Hepatocyte (in vitro differentiated cells): ENCODE measurements around the gene UCP3. TPM values are rescaled to one million over a fixed set of nuclear protein-coding genes. Genes with fewer than 3 reads are reported as not detected.

Source experiments
- DNase-seq: peaks from one replicate; pipeline ENCODE4 v3.0.0-alpha.2; 2016; ENCODE audit warnings: low spot score
- H2AFZ ChIP-seq: fragments of 200-600 bp; sonication (generic); 2 replicates; pipeline ENCODE4 v1.6.0; 2016; ENCODE audit warnings: antibody characterized with exemption, mild to moderate bottlenecking
- H3K27ac ChIP-seq: fragments of 200-600 bp; sonication (generic); 2 replicates; pipeline ENCODE4 v1.5.1; 2016; ENCODE audit warnings: mild to moderate bottlenecking
- H3K27me3 ChIP-seq: fragments of 200-600 bp; sonication (generic); 2 replicates; pipeline ENCODE4 v1.6.1; 2016
- H3K36me3 ChIP-seq: fragments of 200-600 bp; sonication (generic); replicated peaks from 2 replicates; pipeline ENCODE4 v1.5.1; 2016; ENCODE audit warnings: low read depth; ENCODE audit not compliant: insufficient read depth
- H3K4me1 ChIP-seq: fragments of 200-600 bp; sonication (generic); 2 replicates; pipeline ENCODE4 v1.5.1; 2016; ENCODE audit warnings: mild to moderate bottlenecking, moderate library complexity; ENCODE audit not compliant: insufficient read depth
- H3K4me2 ChIP-seq: fragments of 200-600 bp; sonication (generic); 2 replicates; pipeline ENCODE4 v1.6.0; 2016
- H3K4me3 ChIP-seq: fragments of 200-600 bp; sonication (generic); 2 replicates; pipeline ENCODE4 v1.5.1; 2016; ENCODE audit warnings: mild to moderate bottlenecking
- H3K79me2 ChIP-seq: fragments of 200-600 bp; sonication (generic); 2 replicates; pipeline ENCODE4 v1.6.0; 2017; ENCODE audit warnings: mild to moderate bottlenecking
- H3K9me2 ChIP-seq: fragments of 200-600 bp; sonication (generic); replicated peaks from 2 replicates; pipeline ENCODE4 v1.6.0; 2017; ENCODE audit warnings: mild to moderate bottlenecking; ENCODE audit not compliant: insufficient read depth
- H3K9me3 ChIP-seq: fragments of 200-600 bp; sonication (generic); 2 replicates; pipeline ENCODE4 v1.5.1; 2016; ENCODE audit warnings: low read depth, mild to moderate bottlenecking
- H4K20me1 ChIP-seq: fragments of 200-600 bp; sonication (generic); 2 replicates; pipeline ENCODE4 v1.6.0; 2016; ENCODE audit warnings: mild to moderate bottlenecking; ENCODE audit not compliant: insufficient read depth, poor library complexity, severe bottlenecking
- CTCF ChIP-seq: fragments of 200-600 bp; sonication (generic); IDR thresholded peaks from 2 replicates; pipeline ENCODE4 v1.5.1; 2016; ENCODE audit warnings: antibody characterized with exemption, mild to moderate bottlenecking; ENCODE audit not compliant: poor library complexity
- EZH2 ChIP-seq: fragments of 200-600 bp; sonication (generic); IDR thresholded peaks from 2 replicates; pipeline ENCODE4 v1.6.1; 2016; ENCODE audit warnings: antibody characterized with exemption, mild to moderate bottlenecking, borderline replicate concordance
- EZH2phosphoT487 ChIP-seq: fragments of 200-600 bp; sonication (generic); IDR thresholded peaks from one replicate; pipeline ENCODE4 v1.6.1; 2018; ENCODE audit warnings: antibody characterized with exemption, mild to moderate bottlenecking, low read depth, moderate library complexity; ENCODE audit not compliant: unreplicated experiment, severe bottlenecking
- WGBS: methylation state at CpG from one replicate; pipeline ENCODE4 v1.1.6; 2016; ENCODE audit warnings: low lambda C conversion rate; ENCODE audit errors: missing lambda C conversion rate; 5-methylcytosine and 5-hydroxymethylcytosine counted together
- polyA plus RNA-seq: library from polyadenylated mRNA; unstranded; fragments of >200 nt; fragmentation: Nextera tagmentation; extraction: Ambion mirVana; gene quantifications from 2 replicates; pipeline ENCODE4 v1.2.1, GENCODE V29; 2016
- total RNA-seq: library from RNA; depleted of rRNA; stranded (reverse); fragments of >200 nt; gene quantifications from 2 replicates; pipeline ENCODE4 v1.2.3, GENCODE V29; 2014

Gene UCP3
- total and polyA plus RNA-seq, 2 experiments from 2014 or later, result 0.80 TPM; not detected in 1

GRCh38 chr11:74022546-74022945, 13.7 kb upstream of the UCP3 start:
- 93% methylated on average over 6 of the region's 6 CpGs for WGBS
- Histone ChIP-seq H3K9me2 (no peaks in the 10 kb centered on the region), H3K27ac (no peak overlapping the region), H3K27me3 (no peaks in the 10 kb centered on the region), H2AFZ (no peak overlapping the region), H3K79me2 (no peaks in the 10 kb centered on the region), H3K36me3 (no peaks in the 10 kb centered on the region), H3K4me1 (peaks cover 24% of the 10 kb centered on the region), H3K4me2 (no peak overlapping the region), H3K9me3 (no peaks in the 10 kb centered on the region), H4K20me1 (no peaks in the 10 kb centered on the region), H3K4me3 (no peak overlapping the region)
- TF ChIP-seq CTCF, result no peak
- TF ChIP-seq EZH2phosphoT487, result no peak
- no peak for TF ChIP-seq EZH2
- no peak for DNase-seq

- 100% methylated on average over 6 of the region's 6 CpGs for WGBS
- Histone ChIP-seq H3K9me3 (no peaks in the 10 kb centered on the region), H3K9me2 (no peaks in the 10 kb centered on the region), H3K4me3 (no peak overlapping the region), H3K36me3 (no peaks in the 10 kb centered on the region), H3K27ac (no peak overlapping the region), H2AFZ (no peak overlapping the region), H3K79me2 (no peaks in the 10 kb centered on the region), H3K27me3 (no peaks in the 10 kb centered on the region), H4K20me1 (no peaks in the 10 kb centered on the region), H3K4me2 (no peak overlapping the region), H3K4me1 (peaks cover 24% of the 10 kb centered on the region)
- TF ChIP-seq CTCF, result no peak
- no peak for TF ChIP-seq EZH2
- no peak for TF ChIP-seq EZH2phosphoT487
- DNase-seq, result no peak
These were observed 13.1 kb upstream of the UCP3 start for GRCh38 chr11:74021998-74022397.

GRCh38 chr11:74020539-74020938, 11.7 kb upstream of the UCP3 start:
- Histone ChIP-seq H3K27me3 (no peaks in the 10 kb centered on the region), H3K4me1 (peaks cover 24% of the 10 kb centered on the region), H3K9me3 (no peaks in the 10 kb centered on the region), H3K27ac (no peak overlapping the region), H4K20me1 (no peaks in the 10 kb centered on the region), H3K79me2 (no peaks in the 10 kb centered on the region), H3K36me3 (no peaks in the 10 kb centered on the region), H3K4me3 (no peak overlapping the region), H3K4me2 (no peak overlapping the region), H3K9me2 (no peaks in the 10 kb centered on the region), H2AFZ (no peak overlapping the region)
- 94% methylated on average over 4 of the region's 4 CpGs for WGBS
- TF ChIP-seq EZH2, result no peak
- DNase-seq, result no peak

GRCh38 chr11:74019860-74020259, 11.0 kb upstream of the UCP3 start:
- 85% methylated on average over 4 of the region's 4 CpGs for WGBS
- H3K9me2 ChIP-seq, result no peaks in the 10 kb centered on the region
- no peaks in the 10 kb centered on the region for H3K36me3 ChIP-seq

More at GRCh38 chr11:74019860-74020259, 11.0 kb upstream of the UCP3 start:
- TF ChIP-seq CTCF (no peak), EZH2phosphoT487 (no peak), EZH2 (no peak)
- no peak for DNase-seq
- Histone ChIP-seq H3K27me3 (no peaks in the 10 kb centered on the region), H3K4me3 (no peak overlapping the region), H3K4me1 (peaks cover 24% of the 10 kb centered on the region), H2AFZ (no peak overlapping the region), H3K4me2 (no peak overlapping the region), H3K9me3 (no peaks in the 10 kb centered on the region), H3K27ac (peak overlapping the region; percentile 69), H3K79me2 (no peaks in the 10 kb centered on the region), H4K20me1 (no peaks in the 10 kb centered on the region)
